Measurements from ENCODE around the gene MYF5. TPM values are rescaled to one million over a fixed set of nuclear protein-coding genes. Genes with fewer than 3 reads are reported as not detected.

Gene MYF5
- total RNA-seq, 4 donors from 2014 or later, result not detected

DNA sequence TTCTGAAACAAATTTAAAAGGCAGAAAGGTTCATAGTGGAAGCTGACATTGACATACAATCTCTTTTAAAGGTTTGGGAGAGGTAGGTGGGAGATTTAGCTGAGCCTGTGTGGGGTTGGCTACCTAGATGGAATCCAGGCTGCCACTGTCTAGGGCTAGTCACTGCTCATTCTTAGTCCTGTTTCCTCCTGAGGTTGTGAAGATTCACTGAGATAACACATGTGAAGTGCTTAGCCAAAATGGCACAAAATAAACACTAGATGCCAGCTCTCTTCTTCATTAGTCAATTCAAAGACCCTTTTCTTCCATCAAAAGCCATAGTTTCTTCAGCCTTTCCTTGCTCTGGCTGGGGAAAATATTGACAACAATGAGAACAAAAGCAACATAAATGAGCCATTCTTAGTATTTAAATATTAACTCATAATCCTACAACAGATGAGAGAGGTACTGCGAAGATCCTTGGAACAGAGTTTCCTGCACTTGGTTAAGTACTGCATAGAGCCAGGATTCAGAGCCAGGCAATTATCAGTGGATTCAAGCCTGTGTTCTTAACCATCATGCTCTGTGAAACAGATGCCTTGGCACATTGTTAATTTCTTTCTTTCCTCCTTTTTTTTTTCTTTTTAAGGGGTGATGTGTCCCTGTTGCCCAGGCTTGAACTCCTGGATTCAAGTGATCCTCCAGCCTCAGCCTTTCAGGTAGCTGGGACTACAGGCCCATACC, 5.8 kb upstream of the MYF5 start:
- Histone ChIP-seq H3K4me1 (peaks cover 0 to 9% (median 0%) of the 10 kb centered on the region in 3 donors), H3K36me3 (no peaks in the 10 kb centered on the region), H3K4me3 (no peak overlapping the region), H3K9me3 (no peaks in the 10 kb centered on the region), H3K27ac (no peak overlapping the region), H3K27me3 (peaks cover 0 to 57% (median 2%) of the 10 kb centered on the region in 4 donors)
- intact Hi-C loops (cut with DNase I), result no loop called here
- no peak for TF ChIP-seq POLR2A (IDR thresholded peaks at IDR 0.05)
- TF ChIP-seq, protein P1, sequence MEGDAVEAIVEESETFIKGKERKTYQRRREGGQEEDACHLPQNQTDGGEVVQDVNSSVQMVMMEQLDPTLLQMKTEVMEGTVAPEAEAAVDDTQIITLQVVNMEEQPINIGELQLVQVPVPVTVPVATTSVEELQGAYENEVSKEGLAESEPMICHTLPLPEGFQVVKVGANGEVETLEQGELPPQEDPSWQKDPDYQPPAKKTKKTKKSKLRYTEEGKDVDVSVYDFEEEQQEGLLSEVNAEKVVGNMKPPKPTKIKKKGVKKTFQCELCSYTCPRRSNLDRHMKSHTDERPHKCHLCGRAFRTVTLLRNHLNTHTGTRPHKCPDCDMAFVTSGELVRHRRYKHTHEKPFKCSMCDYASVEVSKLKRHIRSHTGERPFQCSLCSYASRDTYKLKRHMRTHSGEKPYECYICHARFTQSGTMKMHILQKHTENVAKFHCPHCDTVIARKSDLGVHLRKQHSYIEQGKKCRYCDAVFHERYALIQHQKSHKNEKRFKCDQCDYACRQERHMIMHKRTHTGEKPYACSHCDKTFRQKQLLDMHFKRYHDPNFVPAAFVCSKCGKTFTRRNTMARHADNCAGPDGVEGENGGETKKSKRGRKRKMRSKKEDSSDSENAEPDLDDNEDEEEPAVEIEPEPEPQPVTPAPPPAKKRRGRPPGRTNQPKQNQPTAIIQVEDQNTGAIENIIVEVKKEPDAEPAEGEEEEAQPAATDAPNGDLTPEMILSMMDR (IDR thresholded peaks at IDR 0.05), result no peak
- WGBS, 2 donors, result 69 to 82% methylated on average over 1 of the region's 1 CpG
- no peak for DNase-seq

DNA sequence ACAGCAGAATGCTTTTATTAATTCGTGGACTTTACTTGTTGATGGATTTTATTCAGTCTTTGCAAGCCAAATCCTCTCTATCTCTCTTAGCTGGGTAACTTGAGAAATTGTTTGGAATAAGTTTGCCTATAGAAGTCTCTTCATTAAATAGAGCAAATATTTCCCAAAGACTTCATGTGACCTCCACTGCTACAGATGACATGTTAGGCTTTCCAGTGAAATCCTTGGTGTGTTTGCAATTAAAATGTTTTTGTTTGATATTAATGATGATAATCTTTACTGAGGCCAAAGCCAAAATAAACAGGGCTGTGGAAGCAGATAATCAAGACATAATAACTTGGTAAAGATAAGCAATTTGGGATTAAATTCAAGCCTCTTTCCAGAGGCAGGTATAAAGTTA, 4.8 kb upstream of the MYF5 start:
- Histone ChIP-seq H3K27ac (no peak overlapping the region), H3K4me1 (peaks cover 0 to 9% (median 0%) of the 10 kb centered on the region in 3 donors), H3K9me3 (no peaks in the 10 kb centered on the region), H3K27me3 (peaks cover 0 to 66% (median 2%) of the 10 kb centered on the region in 4 donors), H3K4me3 (no peak overlapping the region), H3K36me3 (no peaks in the 10 kb centered on the region)
- no peak for TF ChIP-seq POLR2A (IDR thresholded peaks at IDR 0.05)
- TF ChIP-seq, protein P1 (IDR thresholded peaks at IDR 0.05), result no peak
- no peak for DNase-seq
- intact Hi-C loops (cut with DNase I), result no loop called here
- 35 to 52% methylated on average over 1 of the region's 1 CpG for WGBS, 2 donors

DNA sequence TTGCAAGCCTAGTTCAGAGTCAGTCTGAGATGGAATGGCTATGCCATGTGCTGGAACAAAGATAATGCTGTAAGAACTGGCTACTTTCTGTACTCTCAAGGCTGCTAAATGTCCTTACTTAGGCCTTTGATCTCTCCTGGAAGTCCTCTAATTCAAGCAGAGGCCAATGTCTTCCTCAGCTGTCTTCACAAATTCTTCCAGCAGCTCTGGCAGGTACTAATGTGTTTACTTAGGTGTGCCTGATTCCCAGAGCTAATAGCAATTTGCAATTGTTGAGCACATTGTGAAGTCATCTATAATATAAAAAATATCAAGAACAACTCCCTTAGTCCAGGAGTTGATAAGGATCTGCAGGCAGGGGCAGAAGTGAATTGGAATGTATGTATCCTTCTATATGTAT, 3.8 kb upstream of the MYF5 start:
- Histone ChIP-seq H3K36me3 (no peaks in the 10 kb centered on the region), H3K4me3 (no peak overlapping the region), H3K9me3 (no peaks in the 10 kb centered on the region), H3K27ac (no peak overlapping the region), H3K4me1 (peaks cover 0 to 9% (median 0%) of the 10 kb centered on the region in 3 donors), H3K27me3 (peaks cover 0 to 69% (median 2%) of the 10 kb centered on the region in 4 donors)
- TF ChIP-seq, protein P1 (IDR thresholded peaks at IDR 0.05), result no peak
- no peak for TF ChIP-seq POLR2A (IDR thresholded peaks at IDR 0.05)
- intact Hi-C loops (cut with DNase I), result no loop called here
- no peak for DNase-seq

DNA sequence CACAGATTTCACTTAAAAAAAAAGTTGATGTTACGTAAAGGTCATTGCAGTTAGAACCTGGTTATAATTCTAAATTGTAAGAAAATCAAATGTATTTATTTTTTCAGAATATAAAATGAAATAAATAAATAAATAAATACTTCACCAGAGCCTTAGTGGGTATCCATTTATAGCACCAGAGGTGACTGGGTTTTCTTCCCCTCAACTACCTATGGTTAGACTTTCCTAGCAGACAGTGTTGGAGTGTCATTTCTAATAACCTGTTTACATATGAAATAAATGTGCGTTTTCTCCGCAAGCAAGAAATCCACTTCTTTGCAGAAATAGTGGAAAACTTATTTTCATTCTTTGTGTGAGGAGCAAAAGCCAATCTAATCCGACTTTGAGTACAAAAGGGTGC, 3.3 kb upstream of the MYF5 start:
- H3K9me3 ChIP-seq, result no peaks in the 10 kb centered on the region
- 79 to 80% methylated on average over 4 of the region's 4 CpGs for WGBS, 2 donors
- H3K4me3 ChIP-seq, result no peak overlapping the region
- TF ChIP-seq, protein P1 (IDR thresholded peaks at IDR 0.05), result no peak
- TF ChIP-seq POLR2A (IDR thresholded peaks at IDR 0.05), result no peak
- H3K4me1 ChIP-seq, result peaks cover 0 to 4% (median 0%) of the 10 kb centered on the region in 3 donors
- intact Hi-C loops (cut with DNase I), result no loop called here
- H3K27ac ChIP-seq, result no peak overlapping the region
- H3K36me3 ChIP-seq, result no peaks in the 10 kb centered on the region
- DNase-seq, result no peak
- H3K27me3 ChIP-seq, result peaks cover 0 to 66% (median 2%) of the 10 kb centered on the region in 4 donors

DNA sequence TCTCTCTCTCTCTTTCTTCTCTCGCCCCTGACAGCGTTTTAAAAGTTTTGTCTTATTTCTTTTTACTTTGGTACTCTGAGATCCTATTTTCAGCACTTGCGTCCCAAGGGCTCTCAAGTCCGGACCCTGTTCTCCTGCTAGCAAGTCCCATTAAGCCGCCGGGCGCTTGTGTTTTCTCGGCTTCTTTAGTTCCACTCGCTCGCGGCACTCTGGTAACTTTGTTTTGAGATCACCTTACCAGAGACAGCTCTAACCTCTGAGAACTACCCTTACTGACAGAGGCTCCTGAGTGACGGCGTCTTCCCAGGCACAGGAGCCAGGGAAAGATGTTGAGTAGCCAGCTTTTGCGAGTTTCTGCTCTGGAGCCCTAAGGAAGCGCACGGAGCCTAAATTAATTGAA, 2.7 kb upstream of the MYF5 start:
- DNase-seq, result no peak
- Histone ChIP-seq H3K27me3 (peaks cover 0 to 59% (median 0%) of the 10 kb centered on the region in 4 donors), H3K4me1 (no peaks in the 10 kb centered on the region), H3K36me3 (no peaks in the 10 kb centered on the region), H3K27ac (no peak overlapping the region), H3K9me3 (no peaks in the 10 kb centered on the region), H3K4me3 (no peak overlapping the region)
- intact Hi-C loops (cut with DNase I), result no loop called here
- WGBS, 2 donors, result 16 to 23% methylated on average over 14 to 15 of the region's 16 CpGs
- no peak for TF ChIP-seq POLR2A (IDR thresholded peaks at IDR 0.05)
- TF ChIP-seq, protein P1 (IDR thresholded peaks at IDR 0.05), result no peak

Measured in esophagus squamous epithelium (tissue), 5 donors.